UCSD-AML1 (cell line): ENCODE results near the gene FAM124B.

Experiments used
- DNase-seq: peaks from one replicate; lab custom pipeline; 2025; ENCODE audit not compliant: unreplicated experiment; lab: John Stamatoyannopoulos, UW

FAM124B gene

DNA sequence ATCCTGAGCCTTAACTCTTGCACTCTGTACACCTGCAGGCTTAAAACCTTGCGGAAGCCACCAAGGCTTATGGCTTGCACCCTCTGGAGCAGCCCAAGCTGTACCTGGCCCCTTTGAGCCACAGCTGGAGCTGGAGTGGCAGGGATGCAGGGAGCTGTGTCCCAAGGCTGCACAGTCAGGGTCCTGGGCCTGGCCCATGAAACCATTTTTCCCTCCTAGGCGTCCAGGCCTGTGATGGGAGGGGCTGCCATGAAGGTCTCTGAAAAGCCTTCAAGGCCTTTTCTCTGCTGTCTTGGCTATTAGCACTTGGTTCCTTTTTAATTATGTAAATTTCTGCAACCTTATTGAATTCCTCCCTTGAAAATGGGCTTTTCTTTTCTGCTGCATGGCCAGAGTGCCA, 56.4 kb downstream of the FAM124B start:
- DNase-seq, result no peak

DNA sequence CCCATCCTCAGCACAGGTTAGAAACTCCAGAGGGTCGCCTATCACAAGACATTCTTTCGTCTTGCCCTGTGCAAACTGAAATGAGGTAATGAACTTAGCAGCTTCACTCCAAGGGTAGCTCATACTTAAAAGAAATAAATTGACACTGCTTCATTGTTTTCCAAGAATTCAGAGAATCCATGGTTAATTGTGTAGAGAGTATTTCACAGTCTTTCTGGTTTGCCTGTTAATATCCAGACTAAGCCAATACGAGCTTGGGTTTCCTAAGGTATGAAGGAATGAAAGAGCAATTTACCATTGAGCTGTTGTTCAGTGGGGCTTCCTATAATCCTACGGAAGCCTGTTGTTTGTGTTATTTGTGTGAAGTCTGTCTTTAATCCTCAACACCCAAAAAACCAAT, 58.7 kb downstream of the FAM124B start:
- DNase-seq, result no peak

DNA sequence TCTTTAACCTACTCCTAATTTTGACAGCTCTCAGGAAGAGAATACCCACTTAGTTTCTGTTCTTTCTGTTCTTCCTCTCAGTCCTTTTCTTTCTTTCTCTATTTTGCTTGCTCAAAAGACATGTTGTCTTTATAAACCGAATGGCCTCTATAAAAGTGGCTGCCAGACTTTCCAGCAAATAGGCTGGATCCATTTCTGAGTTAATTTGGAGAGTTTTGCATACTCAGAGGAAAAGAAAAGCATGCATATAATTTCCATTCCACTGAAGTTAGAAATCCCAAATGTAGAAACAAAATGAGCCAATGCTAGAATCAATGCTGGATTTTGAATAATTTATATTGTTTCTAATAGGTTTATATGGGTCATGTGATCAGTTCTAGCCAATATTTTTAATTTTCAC, 65.9 kb downstream of the FAM124B start:
- no peak for DNase-seq

DNA sequence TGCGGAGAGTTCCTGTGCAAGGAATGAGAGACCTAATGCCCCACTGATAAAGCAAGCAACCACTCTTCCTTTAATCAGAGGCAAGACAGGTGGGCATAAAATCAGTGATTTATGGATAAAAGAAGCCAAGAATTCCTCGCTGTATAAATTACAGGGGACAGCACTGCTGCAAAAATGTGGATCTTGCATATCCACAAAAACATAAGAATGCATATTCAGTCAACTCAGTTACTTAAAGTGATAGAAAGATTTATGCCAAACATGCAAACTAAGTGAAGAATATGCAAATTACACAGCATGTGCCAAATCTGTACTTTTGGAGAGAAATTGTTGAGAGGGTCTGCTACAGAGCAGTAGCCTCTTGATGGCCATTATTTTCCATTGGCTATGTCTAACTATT, 67.2 kb downstream of the FAM124B start:
- DNase-seq, result no peak

DNA sequence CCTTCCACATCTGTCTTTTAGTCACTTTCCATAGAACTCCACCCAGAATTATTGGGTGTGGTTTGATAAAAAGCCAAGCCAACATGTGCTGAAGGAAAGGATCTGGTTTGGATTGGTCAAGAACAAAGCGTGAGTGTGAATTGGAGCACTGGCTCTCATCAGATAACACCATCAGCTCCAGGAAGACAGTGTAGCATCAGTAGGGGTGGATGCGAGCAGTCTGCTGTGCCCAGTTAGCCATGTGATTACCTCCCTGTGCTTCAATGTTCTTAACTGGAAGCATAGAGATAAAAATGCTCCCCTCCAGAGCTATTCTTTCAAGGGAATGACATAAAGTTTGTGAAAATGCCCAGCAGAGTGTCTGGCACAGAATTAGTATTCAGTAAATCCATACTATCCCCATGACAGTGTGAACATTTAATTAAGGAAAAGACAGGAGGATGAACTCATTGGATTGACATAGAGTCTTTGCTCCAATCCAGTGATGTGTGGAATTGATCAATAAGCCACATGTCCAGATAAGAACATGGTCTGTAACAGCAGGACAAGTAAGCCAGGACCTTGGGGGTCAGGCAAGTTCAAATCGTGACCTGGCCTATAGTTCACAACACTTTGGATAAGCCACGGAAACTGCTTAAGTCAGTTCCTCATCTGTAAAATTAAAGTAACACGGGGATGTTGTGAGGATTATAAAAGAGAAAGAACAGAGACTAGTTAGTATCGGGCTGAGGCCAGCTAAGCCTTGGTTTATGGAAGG, 68.0 kb downstream of the FAM124B start:
- DNase-seq, result no peak

DNA sequence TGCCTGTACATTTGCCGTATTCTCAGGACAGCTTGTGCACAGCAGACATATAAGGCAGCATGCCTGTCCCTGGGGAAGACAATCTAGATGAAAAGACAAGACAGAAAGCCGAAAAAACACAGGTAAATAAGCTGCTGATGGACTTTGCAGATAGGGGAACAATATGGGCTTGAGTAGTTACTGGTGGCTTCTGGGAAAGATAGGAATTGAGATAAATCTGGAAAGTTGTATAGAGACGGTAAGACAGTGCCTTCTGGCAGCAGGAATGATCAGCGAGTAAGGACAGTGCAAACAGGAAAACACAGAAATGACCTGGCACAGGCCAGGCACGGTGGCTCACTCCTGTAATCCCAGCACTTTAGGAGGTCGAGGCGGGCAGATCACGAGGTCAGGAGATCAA, 70.2 kb downstream of the FAM124B start:
- DNase-seq, result no peak

DNA sequence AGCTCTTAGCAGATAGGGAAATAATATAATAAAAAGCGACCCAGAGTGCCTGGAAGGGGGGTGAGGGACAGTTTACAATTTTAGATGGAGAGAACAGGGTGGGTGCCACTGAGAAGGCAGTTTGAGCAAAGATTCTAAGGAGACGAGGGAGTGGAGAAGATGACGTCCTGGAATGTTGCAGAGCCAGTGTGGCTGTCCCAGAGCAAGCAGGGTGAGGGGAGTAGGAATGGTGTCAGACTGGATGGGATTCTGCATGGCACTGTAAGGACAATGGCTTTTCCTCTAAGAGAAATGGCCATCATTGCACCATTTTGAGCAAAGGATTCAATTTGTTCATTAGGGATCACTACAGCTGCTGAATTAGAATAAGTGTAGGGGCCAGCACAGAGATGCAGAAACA, 73.1 kb downstream of the FAM124B start:
- DNase-seq, result no peak
